HEK293T (cell line): ENCODE measurements around the gene LCOR.
A peak's percentile ranks its signal among the peaks of the same experiment; 100 is the strongest.

Source experiments
- ELF4 ChIP-seq: fragments of 450-650 bp; IDR thresholded peaks from 2 replicates; pipeline ENCODE4 v1.6.1; 2017; ENCODE audit warnings: antibody characterized with exemption
- FOXK2 ChIP-seq: fragments of 450-650 bp; IDR thresholded peaks from 2 replicates; pipeline ENCODE4 v1.6.1; 2016; ENCODE audit warnings: mild to moderate bottlenecking
- PKNOX1 ChIP-seq: fragments of 450-650 bp; IDR thresholded peaks from 2 replicates; pipeline ENCODE4 v1.6.1; 2016
- SUZ12 ChIP-seq: fragments of 450-650 bp; IDR thresholded peaks from 2 replicates; pipeline ENCODE4 v1.6.1; 2016; ENCODE audit warnings: mild to moderate bottlenecking

DNA sequence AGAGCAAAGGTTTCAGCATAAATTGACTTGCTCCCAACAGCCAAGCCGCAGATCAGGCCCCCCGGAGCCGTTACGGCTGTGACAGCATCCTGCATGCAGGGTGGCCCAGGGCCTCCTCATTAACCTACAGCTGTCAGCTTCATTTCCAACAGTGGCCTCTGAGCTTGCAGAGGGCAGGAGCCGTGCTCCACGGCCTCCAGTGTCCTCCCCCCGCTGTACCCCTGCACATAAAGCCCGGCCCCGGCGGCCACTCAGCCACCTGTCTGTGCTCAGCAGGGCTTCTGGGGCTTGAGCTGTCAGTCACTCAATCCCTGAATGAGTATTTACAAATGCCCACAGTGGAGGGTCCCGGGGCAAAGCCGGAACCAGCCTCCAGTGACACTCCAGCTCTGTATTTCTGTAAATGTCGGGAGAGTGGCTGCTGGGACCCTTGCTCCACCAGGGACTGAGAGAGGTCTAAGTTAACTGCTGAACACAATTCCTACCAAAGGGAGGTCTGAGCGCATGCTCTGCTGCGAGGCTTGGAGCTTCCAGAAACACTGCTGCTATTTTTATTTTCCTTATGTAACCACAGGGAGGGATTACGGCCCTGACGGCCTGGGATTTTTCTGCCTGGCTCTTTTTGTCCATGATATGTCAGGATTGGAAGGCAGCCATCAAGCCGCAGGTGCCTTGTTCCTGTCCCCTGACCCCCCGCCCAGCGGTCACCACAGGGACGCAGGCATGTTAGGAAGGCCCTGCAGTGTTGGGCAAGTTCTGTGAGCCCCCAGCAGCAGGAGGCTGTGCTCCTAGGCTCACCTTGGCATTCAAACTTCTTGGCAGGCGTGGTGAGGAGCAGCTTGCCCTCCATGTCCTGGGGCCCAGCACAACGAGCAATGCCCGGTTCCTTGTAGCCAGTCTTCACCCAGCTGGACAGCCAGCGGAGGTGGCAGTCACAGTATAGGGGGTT is 188.6 kb downstream of the LCOR start:
- TF ChIP-seq FOXK2 (no peak), ELF4 (no peak), PKNOX1 (peak; percentile 66), SUZ12 (no peak)
